Astrocyte of the spinal cord (primary cell): ENCODE measurements around the gene CPT1A.

Experiments
- DNase-seq: peaks from one replicate; pipeline ENCODE4 v3.0.0; 2011; ENCODE audit warnings: low read depth, low spot score
- H3K4me3 ChIP-seq: 2 replicates; pipeline ENCODE4 v1.5.1; 2011; ENCODE audit warnings: low read depth, mild to moderate bottlenecking, low read length, moderate library complexity
- CTCF ChIP-seq: IDR thresholded peaks from 2 replicates; pipeline ENCODE4 v1.5.1; 2012; ENCODE audit warnings: low read depth, mild to moderate bottlenecking, low read length, inconsistent platforms
- in situ Hi-C: cut with HindIII; loops from 2 replicates; pipeline ENCODE4 v1.10.0; 2017; ENCODE audit warnings: low sequenced_read_pairs

The CPT1A gene

GRCh38 chr11:68844376-68844775 is 2.7 kb upstream of the CPT1A start:
- no peak for DNase-seq
- in situ Hi-C loops, result no loop called here
- H3K4me3 ChIP-seq, result no peak overlapping the region
- no peak for TF ChIP-seq CTCF

GRCh38 chr11:68843703-68844312 is 2.1 kb upstream of the CPT1A start:
- peak; percentile 31 for TF ChIP-seq CTCF
- in situ Hi-C loops, result no loop called here
- peak; percentile 33 for DNase-seq
- H3K4me3 ChIP-seq, result peak overlapping the region; percentile 1

- no peak for TF ChIP-seq CTCF
- DNase-seq, result peak; percentile 56
- peak overlapping the region; percentile 36 for H3K4me3 ChIP-seq
- in situ Hi-C loops, result no loop called here
These were observed 1.4 kb upstream of the CPT1A start for GRCh38 chr11:68843052-68843561.

GRCh38 chr11:68842427-68843051 is 823 bp upstream of the CPT1A start:
- H3K4me3 ChIP-seq, result peak overlapping the region; percentile 44
- in situ Hi-C loops, result no loop called here
- no peak for TF ChIP-seq CTCF
- DNase-seq, result no peak

GRCh38 chr11:68840661-68841653 is 759 bp downstream of the CPT1A start:
- in situ Hi-C loops, result no loop called here
- DNase-seq, result peak; percentile 34
- TF ChIP-seq CTCF, result no peak
- H3K4me3 ChIP-seq, result peak overlapping the region; percentile 73

GRCh38 chr11:68839911-68840641 is 1.6 kb downstream of the CPT1A start:
- in situ Hi-C loops, result no loop called here
- no peak for TF ChIP-seq CTCF
- DNase-seq, result peak; percentile 44

More at GRCh38 chr11:68839911-68840641, 1.6 kb downstream of the CPT1A start:
- peak overlapping the region; percentile 73 for H3K4me3 ChIP-seq
